Measurements from ENCODE around the gene ZNF670.

Gene ZNF670

DNA sequence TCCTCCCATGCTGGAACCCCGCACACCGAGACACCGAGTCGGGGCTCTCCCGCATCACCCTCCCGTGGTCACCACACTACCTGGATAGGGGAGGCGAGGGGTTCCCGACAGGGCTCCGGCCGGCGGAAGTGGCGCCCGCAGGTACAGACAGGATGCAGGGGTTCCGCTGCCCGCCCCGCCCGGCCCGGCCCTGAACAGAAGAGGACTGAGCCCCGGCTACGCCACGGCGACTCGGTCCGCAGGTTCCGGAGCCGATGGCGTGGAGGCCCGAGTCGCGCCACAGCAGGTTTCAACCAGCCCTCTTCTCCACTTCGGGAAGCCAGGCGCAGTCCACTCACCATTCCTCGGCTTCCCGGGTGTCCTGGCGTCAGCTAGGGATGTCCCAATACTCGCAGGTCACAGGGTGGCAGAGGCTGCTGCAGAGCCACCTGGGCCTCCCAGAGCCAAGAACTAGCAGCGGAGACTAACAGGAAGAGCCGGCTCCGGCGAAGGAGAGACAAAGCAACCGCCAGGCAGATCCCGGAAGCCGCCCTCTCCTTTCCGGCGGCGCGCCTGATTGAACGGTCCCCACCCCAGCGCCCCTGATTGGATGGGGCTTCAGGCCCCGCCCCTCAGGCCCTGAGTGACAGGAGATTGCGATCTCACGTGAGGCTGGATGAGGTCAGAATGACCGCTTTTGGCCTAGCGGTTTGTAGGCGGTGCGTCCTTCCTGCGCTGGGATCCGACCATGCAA, 25.4 kb upstream of the ZNF670 start, which contains the start of gene ZNF669:
Gene ZNF669 (minus strand): TSS at position 498 of the 733 bp plus-strand sequence. CDS start 157 bp downstream, at position 341.
- DNase-seq = peak; percentile 88

GRCh38 chr1:247102381-247102780, 23.8 kb upstream of the ZNF670 start:
- DNase-seq = no peak

DNA sequence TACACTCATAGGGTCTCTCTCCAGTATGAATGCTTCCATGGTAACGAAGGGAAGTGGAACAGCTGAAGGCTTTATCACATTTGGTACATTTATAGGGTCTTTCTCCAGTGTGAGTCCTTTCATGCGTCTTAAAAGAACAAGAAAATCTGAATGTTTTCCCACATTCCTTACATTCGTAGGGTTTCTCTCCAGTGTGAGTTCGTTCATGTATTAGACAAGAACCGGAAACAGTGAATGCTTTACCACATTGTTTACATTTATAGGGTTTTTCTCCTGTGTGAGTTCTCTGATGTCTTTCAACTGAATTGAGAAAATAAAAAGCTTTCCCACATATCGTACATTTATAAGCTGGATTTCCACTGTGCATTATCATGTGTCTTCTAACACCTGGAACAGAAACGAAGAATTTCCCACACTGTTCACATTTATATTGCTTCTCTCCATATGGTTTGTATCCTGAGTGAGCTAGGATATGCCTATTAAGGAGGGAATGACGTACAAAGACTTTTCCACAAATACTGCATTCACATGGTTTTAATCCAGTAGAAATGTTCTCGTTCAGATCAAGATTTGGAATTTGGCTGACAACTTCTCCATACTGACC, 22.2 kb upstream of the ZNF670 start:
- no peak for DNase-seq

DNA sequence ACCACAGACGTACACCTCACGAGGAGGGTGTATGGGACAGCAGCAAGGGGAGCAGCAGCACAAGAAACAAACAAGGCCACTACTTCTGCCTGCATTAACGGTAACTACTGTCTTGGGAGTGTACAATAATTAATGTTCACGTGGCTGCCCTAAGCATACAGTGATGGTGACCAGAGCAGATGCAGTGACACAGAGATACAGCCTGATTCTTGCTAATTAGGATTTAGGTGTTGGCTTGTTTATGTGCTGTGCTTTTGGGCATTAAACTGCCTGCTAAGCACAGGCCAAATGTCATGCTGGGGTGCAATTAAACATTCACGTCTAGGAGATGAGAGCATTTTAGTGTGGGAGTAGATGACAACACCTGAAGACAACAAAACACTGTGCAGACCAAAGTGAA, 18.3 kb upstream of the ZNF670 start:
- DNase-seq = no peak

GRCh38 chr1:247096544-247096943, 17.9 kb upstream of the ZNF670 start:
- DNase-seq = no peak

DNA sequence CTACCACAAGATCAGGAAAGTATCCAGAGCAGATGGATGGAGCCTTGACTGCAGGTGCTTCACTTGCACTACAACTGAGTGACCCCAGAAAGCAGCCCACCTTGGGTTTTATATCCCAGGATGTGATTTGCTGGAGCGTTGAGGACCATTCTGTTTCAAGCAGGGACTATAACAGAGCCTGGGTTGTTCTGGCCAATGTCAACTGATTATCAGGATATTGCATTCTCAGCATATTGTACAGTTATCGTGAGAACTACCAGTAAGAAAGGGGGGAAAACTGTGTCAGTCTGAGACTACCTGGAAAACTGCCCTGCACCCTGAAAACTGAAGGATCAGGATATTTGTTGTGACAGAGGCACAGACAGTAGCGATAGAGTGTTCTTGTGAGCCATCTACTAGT, 17.5 kb upstream of the ZNF670 start:
- no peak for DNase-seq

- DNase-seq = no peak
Measured at GRCh38 chr1:247090455-247090854, 11.8 kb upstream of the ZNF670 start.

DNA sequence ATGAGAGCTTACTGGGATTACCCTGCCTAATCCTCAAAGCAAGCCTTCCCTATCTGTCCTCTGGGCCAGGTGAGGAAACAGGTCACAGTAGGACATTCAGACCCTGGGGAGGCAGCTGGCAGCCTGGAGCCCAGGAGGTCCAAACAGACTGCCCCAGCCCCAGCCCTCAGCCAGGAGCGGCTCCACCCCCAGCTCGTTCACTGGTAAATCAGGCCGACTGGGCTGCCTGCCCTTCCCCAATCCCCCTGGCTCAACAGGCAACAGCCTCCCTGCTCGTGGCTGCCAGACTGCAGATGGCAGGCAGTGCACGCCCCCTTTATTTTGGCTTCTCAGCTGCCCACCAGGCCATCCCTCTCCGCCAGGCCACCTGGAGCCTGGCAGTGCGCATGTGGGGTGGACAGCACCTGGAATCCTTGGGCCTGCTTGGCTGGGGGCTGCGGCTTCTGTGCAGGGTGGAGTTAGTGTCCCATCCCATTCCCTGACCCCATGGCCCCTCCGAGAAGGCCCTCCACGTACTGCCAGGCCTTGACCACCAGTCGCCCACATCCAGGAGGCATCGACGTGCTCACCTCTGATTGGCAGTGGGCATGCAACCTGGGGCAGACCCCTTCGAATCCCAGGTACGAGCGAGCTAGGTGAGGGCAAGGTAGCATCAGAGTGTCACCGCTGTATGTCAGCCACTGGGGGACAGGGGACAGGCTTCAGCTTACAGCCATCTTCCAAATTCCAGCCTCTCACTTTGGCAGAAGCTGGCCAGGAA, 11.2 kb upstream of the ZNF670 start:
- DNase-seq = no peak

DNA sequence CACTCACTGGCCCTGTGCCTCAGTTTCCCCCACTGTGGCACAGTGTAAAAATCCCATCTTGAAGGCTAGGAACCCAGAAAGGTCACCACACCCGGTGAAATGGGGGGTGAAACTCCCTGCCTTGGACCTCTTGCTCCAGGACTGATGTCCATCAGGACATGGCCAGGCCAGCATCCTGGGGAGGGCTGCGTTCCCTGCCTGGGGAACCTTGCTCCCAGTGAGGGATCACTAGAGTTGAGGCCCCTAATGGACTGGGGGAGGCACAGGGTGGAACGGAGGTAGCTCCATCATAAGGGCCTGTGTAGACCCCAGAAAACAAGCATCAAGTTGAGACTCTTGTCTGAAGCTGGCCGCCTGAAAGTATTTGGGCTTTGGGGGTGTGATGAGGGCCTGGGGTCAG, 10.4 kb upstream of the ZNF670 start:
- no peak for DNase-seq

DNA sequence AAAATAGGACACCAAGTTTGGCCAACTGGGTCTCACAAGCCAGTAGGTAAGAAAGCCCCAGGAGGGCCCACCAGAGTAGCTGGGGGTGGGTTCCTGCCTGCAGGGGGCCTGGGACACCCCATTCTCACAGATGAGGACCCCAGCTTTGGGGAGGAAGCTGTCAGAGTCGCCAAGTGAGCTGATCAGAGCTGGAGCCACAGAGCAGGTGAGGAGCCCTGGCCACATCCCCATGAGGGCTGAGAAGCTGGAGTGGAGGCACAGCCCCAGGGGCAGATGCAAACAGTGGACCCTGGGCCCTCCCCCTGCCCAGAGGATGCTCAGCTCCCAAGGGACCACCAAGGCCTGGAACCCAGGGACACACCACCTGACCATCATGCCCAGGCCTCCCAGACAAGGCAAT, 8.6 kb upstream of the ZNF670 start:
- no peak for DNase-seq

DNA sequence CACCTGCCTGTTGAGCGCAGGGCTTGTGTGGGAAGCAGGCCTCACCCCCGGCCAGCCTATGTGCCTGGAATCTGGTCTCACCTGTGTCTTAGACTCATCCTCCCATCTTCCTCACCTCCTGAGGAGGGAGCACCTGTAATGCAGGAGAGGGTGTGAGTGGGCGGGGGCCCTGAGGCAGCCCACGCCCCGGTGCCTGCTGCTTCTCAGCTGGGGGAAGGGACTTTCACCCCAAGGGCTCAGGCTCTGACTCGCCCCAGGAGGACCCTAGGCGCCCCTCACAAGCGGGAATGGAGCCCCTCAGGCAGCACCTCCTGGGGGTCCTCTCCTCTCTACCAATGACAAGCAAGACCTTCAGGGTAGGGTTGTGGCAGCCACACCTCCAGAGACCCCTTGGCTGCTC, 6.7 kb upstream of the ZNF670 start:
- DNase-seq = no peak

DNA sequence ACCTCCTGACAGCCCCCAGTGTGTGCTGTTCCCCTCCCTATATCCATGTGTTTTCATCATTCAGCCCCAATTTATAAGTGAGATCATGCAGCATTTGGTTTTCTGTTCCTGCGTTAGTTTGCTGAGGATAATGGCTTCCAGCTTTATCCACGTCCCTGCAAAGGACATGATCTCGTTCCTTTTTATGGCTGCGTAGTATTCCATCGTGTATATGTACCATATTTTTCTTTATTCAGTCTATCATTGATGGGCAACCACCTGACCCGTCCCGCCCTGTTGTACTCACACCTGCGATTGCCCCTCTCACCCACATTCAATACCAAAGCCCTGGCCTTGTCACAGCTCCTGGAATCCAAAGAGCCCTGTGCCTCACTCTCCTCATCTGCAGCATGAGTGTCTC, 6.2 kb upstream of the ZNF670 start:
- no peak for DNase-seq

DNA sequence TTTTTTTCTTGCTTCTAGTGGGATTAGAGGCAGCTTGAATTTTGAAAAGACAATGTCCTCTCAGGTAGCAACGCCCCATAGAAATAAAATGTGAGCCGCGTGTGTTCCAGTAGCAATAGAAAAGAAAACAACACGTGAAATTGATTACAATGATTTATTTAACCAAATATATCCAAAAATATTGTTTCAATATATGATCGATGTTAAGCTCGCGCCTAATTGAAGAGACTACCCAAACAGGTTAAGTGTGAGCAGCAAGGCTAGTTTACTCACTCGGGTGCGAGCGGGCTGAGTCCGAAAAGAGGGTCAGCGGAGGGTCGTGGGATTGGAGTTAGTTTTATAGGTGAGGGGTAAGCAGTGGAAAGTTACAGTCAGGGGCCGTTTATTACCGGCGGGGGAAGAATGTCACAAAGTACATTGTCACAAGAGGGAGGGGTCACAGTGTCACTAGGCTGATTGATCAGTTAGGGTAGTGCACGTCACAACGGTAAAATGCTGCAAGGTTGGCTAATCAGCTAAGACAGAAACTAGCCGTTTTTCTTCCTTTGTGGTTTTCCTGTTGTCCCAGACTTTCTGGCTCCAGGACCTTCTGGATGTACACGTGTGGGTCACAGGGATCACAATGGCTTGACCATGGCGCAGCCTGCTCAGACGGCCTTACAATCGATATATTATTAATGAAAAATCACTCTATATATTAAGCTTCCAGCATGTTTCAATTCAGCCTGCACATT, 697 bp upstream of the ZNF670 start:
- peak; percentile 44 for DNase-seq

DNA sequence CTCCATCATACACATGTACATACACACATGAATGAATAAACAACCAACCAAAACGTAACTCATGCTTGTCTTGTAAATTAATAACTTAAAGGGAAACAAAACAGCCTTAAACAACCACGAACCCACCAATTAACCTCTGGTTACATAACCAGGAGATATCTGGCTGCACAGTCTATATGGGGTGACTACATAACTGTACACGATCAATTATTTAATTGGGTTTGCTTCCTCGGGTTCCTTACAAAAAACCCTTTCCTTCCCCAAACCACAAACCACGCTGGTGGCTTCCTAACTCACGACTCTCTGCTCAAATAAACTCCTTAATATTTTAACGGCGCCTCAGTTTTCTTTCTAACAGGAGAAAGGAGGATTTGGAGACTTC, 744 bp downstream of the ZNF670 start:
- peak; percentile 26 for DNase-seq

- no peak for DNase-seq
Measured at GRCh38 chr1:247077213-247077612, 1.4 kb downstream of the ZNF670 start.

DNA sequence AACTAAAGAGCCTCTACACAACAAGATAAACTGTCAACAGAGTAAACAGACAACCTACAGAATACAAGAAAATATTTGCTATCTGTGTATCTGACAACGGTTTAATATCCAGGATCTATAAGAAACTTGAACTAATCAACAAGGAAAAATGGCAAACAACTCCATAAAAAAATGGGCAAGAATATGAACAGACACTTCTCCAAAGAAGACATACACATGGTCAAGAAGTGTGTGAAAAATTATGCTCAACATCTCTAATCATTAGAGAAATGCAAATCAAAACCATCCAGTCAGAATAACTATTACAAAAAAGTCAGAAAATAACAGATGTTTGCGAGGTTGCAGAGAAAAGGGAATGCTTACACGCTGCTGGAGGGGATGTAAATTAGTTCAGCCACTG, 8.0 kb downstream of the ZNF670 start:
- no peak for DNase-seq

GRCh38 chr1:247064304-247064703, 14.3 kb downstream of the ZNF670 start:
- DNase-seq = no peak

DNA sequence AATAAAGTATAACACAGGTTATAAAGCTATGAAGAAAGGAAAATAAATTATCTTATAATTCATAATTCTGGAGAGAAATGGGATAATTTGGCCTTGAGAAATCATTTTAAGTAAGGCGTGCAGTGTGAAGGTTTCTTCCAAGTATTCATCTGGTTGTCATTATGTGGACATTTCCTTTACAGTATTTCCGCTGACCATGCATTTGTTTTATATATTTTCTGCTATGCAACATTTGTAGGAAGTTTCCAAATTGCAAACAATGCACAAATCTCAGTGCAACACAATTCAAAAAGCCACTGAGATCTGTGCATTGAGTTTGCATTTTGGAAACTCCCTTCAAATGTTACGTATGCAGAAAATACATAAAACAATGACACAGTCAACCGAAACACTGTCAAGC, 17.8 kb downstream of the ZNF670 start:
- DNase-seq = no peak

DNA sequence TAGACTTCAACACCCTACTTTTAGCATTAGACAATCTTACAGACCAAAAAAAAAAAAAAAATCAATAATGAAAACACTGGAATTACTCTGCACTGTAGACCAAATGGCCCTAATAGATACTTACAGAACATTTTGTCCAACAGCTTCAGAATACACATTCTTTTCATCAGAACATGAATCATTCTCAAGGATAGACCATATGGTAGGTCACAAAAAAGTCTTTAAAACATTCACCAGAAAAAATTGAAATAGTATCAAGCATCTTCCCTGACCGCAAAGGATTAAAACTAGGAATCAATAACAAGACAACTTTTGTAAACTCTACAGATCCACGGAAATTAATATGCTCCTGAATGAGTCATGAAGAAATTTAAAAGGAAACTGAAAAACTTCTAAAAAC, 22.5 kb downstream of the ZNF670 start:
- DNase-seq = no peak

GRCh38 chr1:247054992-247055415, 23.6 kb downstream of the ZNF670 start:
- no peak for DNase-seq

GRCh38 chr1:247047702-247048101, 30.9 kb downstream of the ZNF670 start:
- DNase-seq = no peak

DNA sequence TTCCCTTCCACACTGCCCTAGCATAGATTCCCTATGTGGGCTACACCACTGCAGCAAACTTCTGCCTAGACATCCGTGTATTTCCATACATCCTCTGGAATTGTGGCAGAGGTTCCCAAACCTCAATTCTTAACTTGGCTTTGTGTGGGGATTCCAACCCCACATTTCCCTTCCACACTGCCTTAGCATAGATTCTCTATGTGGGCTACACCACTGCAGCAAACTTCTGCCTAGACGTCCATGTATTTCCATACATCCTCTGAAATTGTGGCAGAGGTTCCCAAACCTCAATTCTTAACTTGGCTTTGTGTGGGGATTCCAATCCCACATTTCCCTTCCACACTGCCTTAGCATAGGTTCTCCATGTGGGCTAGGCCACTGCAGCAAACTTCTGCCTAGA, 31.4 kb downstream of the ZNF670 start:
- DNase-seq = no peak

GRCh38 chr1:247043406-247043805, 35.2 kb downstream of the ZNF670 start:
- DNase-seq = no peak

All from GF-D8 (cell line).